ENCODE data around the gene NDUFAF5. TPM values are rescaled to one million over a fixed set of nuclear protein-coding genes. Genes with fewer than 3 reads are reported as not detected.

NDUFAF5 gene
- total RNA-seq, 1 experiment from 2014 or later: 16.3 TPM

DNA sequence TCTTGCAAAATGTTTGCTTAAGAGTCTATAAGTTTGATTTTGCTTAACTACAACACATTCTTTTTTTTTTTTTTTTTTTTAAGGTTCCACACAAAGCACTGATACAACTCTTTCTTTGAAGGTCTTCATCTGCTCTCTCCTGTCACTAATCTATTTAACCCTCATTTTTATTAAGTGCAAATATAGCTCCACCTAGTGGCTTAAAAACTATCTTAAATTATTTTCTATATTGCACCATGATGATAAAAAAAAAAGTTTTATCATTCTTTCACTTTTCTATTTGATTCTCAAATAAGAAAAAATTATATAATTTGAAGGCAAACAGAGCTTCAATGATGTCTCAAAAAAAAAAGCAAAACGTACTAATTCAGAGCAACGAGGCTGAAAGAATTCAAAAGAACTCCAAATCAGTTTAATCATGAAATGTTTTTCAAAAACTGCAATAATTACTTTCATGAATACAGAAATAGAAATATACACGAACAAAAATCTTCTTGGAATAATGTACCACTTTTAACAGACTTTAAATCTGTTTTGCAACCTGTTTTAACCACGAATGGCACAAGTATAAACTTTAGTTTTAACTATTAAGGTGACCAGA, 12.9 kb upstream of the NDUFAF5 start:
- Mint-ChIP-seq H3K36me3 (ENCODE audit: insufficient read depth, unreplicated experiment) (peaks cover 30% of the 10 kb centered on the region), H3K4me3 (ENCODE audit: low read depth, unreplicated experiment) (no peak overlapping the region), H3K27me3 (ENCODE audit: unreplicated experiment) (no peaks in the 10 kb centered on the region), H3K4me1 (ENCODE audit: low read depth, unreplicated experiment) (peaks cover 3% of the 10 kb centered on the region), H3K9me3 (ENCODE audit: low read depth, unreplicated experiment) (no peaks in the 10 kb centered on the region), H3K27ac (ENCODE audit: unreplicated experiment) (no peak overlapping the region)
- TF ChIP-seq, protein P1, sequence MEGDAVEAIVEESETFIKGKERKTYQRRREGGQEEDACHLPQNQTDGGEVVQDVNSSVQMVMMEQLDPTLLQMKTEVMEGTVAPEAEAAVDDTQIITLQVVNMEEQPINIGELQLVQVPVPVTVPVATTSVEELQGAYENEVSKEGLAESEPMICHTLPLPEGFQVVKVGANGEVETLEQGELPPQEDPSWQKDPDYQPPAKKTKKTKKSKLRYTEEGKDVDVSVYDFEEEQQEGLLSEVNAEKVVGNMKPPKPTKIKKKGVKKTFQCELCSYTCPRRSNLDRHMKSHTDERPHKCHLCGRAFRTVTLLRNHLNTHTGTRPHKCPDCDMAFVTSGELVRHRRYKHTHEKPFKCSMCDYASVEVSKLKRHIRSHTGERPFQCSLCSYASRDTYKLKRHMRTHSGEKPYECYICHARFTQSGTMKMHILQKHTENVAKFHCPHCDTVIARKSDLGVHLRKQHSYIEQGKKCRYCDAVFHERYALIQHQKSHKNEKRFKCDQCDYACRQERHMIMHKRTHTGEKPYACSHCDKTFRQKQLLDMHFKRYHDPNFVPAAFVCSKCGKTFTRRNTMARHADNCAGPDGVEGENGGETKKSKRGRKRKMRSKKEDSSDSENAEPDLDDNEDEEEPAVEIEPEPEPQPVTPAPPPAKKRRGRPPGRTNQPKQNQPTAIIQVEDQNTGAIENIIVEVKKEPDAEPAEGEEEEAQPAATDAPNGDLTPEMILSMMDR (IDR thresholded peaks at IDR 0.05; ENCODE audit: unreplicated experiment): no peak
- DNase-seq: no peak
- intact Hi-C loops (cut with micrococcal nuclease; ENCODE audit: unreplicated experiment): loop anchor here (2.0 kb wide), 1 partner anchor 847 kb away; no protein-coding TSS in a partner anchor
- no TSS peak for BruUV-seq (replicated peaks)
- CTCF ChIA-PET: interaction anchor here (0.5 to 1.2 kb wide), 8 partner anchors 8 to 673 kb away, joined by 3 to 10 read pairs (median 4); no protein-coding TSS in a partner anchor

DNA sequence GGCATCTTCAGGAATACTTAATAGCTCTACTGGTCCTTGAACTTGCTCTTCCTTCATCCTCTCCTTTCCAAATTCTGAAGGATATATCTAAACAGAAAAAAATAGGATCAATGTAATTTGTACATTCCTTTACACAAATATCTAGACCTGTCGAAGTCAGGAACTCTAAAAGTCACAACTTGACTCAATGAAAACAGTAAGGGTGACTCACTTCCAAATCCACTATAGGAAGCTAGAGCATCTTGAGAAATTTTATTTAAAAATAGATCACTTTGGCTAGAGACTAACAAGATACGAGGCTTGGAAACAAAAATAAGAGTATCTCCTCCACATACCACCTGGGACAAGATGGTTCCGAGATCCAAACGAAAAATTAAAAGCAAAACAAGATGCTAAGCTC, 12.3 kb upstream of the NDUFAF5 start:
- intact Hi-C loops (cut with micrococcal nuclease; ENCODE audit: unreplicated experiment): loop anchor here (2.0 kb wide), 1 partner anchor 848 kb away; no protein-coding TSS in a partner anchor
- no peak for DNase-seq
- no peak overlapping the region for H3K4me3 Mint-ChIP-seq (ENCODE audit: low read depth, unreplicated experiment)
- H3K9me3 Mint-ChIP-seq (ENCODE audit: low read depth, unreplicated experiment): no peaks in the 10 kb centered on the region
- BruUV-seq (replicated peaks): no TSS peak
- H3K36me3 Mint-ChIP-seq (ENCODE audit: insufficient read depth, unreplicated experiment): peaks cover 31% of the 10 kb centered on the region
- H3K27me3 Mint-ChIP-seq (ENCODE audit: unreplicated experiment): no peaks in the 10 kb centered on the region
- H3K27ac Mint-ChIP-seq (ENCODE audit: unreplicated experiment): no peak overlapping the region
- H3K4me1 Mint-ChIP-seq (ENCODE audit: low read depth, unreplicated experiment): peaks cover 9% of the 10 kb centered on the region
- TF ChIP-seq, protein P1 (IDR thresholded peaks at IDR 0.05; ENCODE audit: unreplicated experiment): no peak
- CTCF ChIA-PET: interaction anchor here (0.5 to 1.2 kb wide), 3 partner anchors 8 to 158 kb away, joined by 3 to 10 read pairs (median 4); no protein-coding TSS in a partner anchor

DNA sequence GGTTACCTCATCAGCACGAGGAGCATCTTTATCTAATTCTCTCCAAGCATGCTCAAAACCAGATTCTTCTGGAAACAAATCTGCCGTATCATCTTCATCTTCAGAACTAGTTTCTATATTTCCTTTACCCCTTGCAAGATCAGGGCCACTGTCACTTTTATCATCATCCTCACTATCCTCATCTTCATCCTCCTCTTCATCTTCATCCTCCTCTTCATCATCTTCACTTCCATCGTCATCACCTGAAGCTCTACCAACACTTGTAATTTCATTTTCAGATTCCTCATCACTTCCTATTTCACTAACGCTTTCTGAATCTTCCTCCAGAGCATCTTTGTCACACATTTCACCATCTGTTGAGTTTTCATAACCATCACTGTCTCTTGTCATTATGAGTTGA, 9.0 kb upstream of the NDUFAF5 start:
- Mint-ChIP-seq H3K9me3 (ENCODE audit: low read depth, unreplicated experiment) (no peaks in the 10 kb centered on the region), H3K27ac (ENCODE audit: unreplicated experiment) (no peak overlapping the region), H3K4me1 (ENCODE audit: low read depth, unreplicated experiment) (peaks cover 15% of the 10 kb centered on the region), H3K27me3 (ENCODE audit: unreplicated experiment) (no peaks in the 10 kb centered on the region), H3K36me3 (ENCODE audit: insufficient read depth, unreplicated experiment) (peaks cover 15% of the 10 kb centered on the region), H3K4me3 (ENCODE audit: low read depth, unreplicated experiment) (no peak overlapping the region)
- no peak for DNase-seq
- no TSS peak for BruUV-seq (replicated peaks)
- TF ChIP-seq, protein P1 (IDR thresholded peaks at IDR 0.05; ENCODE audit: unreplicated experiment): no peak
- CTCF ChIA-PET: interaction anchor here (1.0 kb wide), 1 partner anchor 9 kb away, joined by 4 read pairs; the partner anchor contains the start of genes ESF1 and NDUFAF5
- intact Hi-C loops (cut with micrococcal nuclease; ENCODE audit: unreplicated experiment): no loop called here

DNA sequence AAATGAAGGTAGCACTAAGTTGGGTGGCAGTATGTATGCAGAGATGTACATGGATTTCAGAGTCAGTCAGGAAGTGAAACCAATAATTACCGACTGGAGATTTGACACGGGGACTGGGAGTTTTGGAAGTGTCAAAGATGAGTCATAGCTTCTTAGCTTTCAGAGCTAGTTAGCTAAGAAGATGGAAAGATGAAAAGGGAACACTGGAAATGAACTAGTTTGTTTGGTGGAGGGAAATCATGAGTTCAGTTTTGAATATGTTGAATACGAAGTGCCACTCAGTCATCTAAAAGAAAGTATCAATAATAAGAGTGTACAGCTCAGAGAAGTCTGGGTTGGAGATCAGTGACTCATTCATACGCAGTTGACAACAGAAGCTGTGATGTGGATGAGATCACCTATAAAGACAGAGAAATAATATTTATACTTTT, 7.6 kb upstream of the NDUFAF5 start:
- TF ChIP-seq, protein P1 (IDR thresholded peaks at IDR 0.05; ENCODE audit: unreplicated experiment): no peak
- no peak overlapping the region for H3K27ac Mint-ChIP-seq (ENCODE audit: unreplicated experiment)
- H3K36me3 Mint-ChIP-seq (ENCODE audit: insufficient read depth, unreplicated experiment): peaks cover 17% of the 10 kb centered on the region
- no peaks in the 10 kb centered on the region for H3K9me3 Mint-ChIP-seq (ENCODE audit: low read depth, unreplicated experiment)
- H3K4me1 Mint-ChIP-seq (ENCODE audit: low read depth, unreplicated experiment): peaks cover 18% of the 10 kb centered on the region
- no peaks in the 10 kb centered on the region for H3K27me3 Mint-ChIP-seq (ENCODE audit: unreplicated experiment)
- CTCF ChIA-PET: no interaction called here
- no TSS peak for BruUV-seq (replicated peaks)
- intact Hi-C loops (cut with micrococcal nuclease; ENCODE audit: unreplicated experiment): no loop called here
- H3K4me3 Mint-ChIP-seq (ENCODE audit: low read depth, unreplicated experiment): no peak overlapping the region
- no peak for DNase-seq
